DOHH2 (cell line): ENCODE results near the gene DAAM1.

Experiments used
- H3F3A ChIP-seq: fragments of 200-600 bp; sonication (generic), shearing (Covaris generic); 2 replicates; pipeline ENCODE4 v1.6.0; 2016; ENCODE audit warnings: antibody characterized with exemption, mild to moderate bottlenecking; ENCODE audit not compliant: control insufficient read depth, insufficient read depth
- H3K27ac ChIP-seq: fragments of 200-600 bp; sonication (generic); 2 replicates; pipeline ENCODE4 v1.5.1; 2014; ENCODE audit warnings: low read depth, mild to moderate bottlenecking, low read length, moderate library complexity
- H3K27me3 ChIP-seq: fragments of 200-600 bp; sonication (generic); 2 replicates; pipeline ENCODE4 v1.6.1; 2014; ENCODE audit warnings: mild to moderate bottlenecking, low read length, mixed read lengths; ENCODE audit not compliant: control insufficient read depth
- H3K36me3 ChIP-seq: fragments of 200-600 bp; sonication (generic); 2 replicates; pipeline ENCODE4 v1.6.1; 2014; ENCODE audit warnings: mild to moderate bottlenecking, low read length, moderate library complexity, mixed read lengths; ENCODE audit not compliant: control insufficient read depth
- H3K4me1 ChIP-seq: fragments of 200-600 bp; sonication (generic); 2 replicates; pipeline ENCODE4 v1.6.1; 2014; ENCODE audit warnings: mild to moderate bottlenecking, low read length, mixed read lengths; ENCODE audit not compliant: control insufficient read depth
- H3K4me2 ChIP-seq: fragments of 200-600 bp; sonication (generic); 2 replicates; pipeline ENCODE4 v1.6.0; 2014; ENCODE audit warnings: mild to moderate bottlenecking, low read length, moderate library complexity
- H3K4me3 ChIP-seq: fragments of 200-600 bp; sonication (generic); 2 replicates; pipeline ENCODE4 v1.5.1; 2014; ENCODE audit warnings: mild to moderate bottlenecking, low read length, mixed read lengths
- H3K79me2 ChIP-seq: fragments of 200-600 bp; sonication (generic); 2 replicates; pipeline ENCODE4 v1.6.1; 2014; ENCODE audit warnings: mild to moderate bottlenecking, low read length, mixed read lengths; ENCODE audit not compliant: control insufficient read depth
- H3K9me2 ChIP-seq: fragments of 200-600 bp; sonication (generic); replicated peaks from 2 replicates; pipeline ENCODE4 v1.6.1; 2014; ENCODE audit warnings: mild to moderate bottlenecking, low read length, mixed read lengths; ENCODE audit not compliant: control insufficient read depth
- H3K9me3 ChIP-seq: fragments of 200-600 bp; sonication (generic); 2 replicates; pipeline ENCODE4 v1.6.1; 2014; ENCODE audit warnings: antibody characterized with exemption, low read length, mixed read lengths; ENCODE audit not compliant: control insufficient read depth, insufficient read depth
- H4K20me1 ChIP-seq: fragments of 200-600 bp; sonication (generic); 2 replicates; pipeline ENCODE4 v1.6.0; 2014; ENCODE audit warnings: low read depth, mild to moderate bottlenecking, antibody characterized with exemption, low read length, moderate library complexity; ENCODE audit not compliant: control insufficient read depth, insufficient read depth
- EZH2phosphoT487 ChIP-seq: fragments of 200-600 bp; sonication (generic); IDR thresholded peaks from 2 replicates; pipeline ENCODE4 v1.6.1; 2017; ENCODE audit warnings: borderline replicate concordance, mild to moderate bottlenecking, antibody characterized with exemption, low read length, moderate library complexity, mixed read lengths
- TF ChIP-seq, protein P1 (sequence below): fragments of 200-600 bp; sonication (generic); IDR thresholded peaks from one replicate; pipeline ENCODE4 v1.5.1; 2014; ENCODE audit warnings: antibody characterized with exemption, mild to moderate bottlenecking, low read depth, low read length; ENCODE audit not compliant: poor library complexity, severe bottlenecking

The DAAM1 gene

GRCh38 chr14:59407246-59408010 is 219.0 kb downstream of the DAAM1 start:
- no peaks in the 10 kb centered on the region for H3K36me3 ChIP-seq
- no peaks in the 10 kb centered on the region for H3K9me2 ChIP-seq
- no peaks in the 10 kb centered on the region for H3K79me2 ChIP-seq
- no peak overlapping the region for H3K4me3 ChIP-seq
- H3K4me1 ChIP-seq = no peaks in the 10 kb centered on the region
- H3F3A ChIP-seq = no peaks in the 10 kb centered on the region
- H3K27ac ChIP-seq = no peak overlapping the region
- H3K4me2 ChIP-seq = no peak overlapping the region
- no peaks in the 10 kb centered on the region for H3K9me3 ChIP-seq
- TF ChIP-seq EZH2phosphoT487 = no peak
- TF ChIP-seq, protein P1, sequence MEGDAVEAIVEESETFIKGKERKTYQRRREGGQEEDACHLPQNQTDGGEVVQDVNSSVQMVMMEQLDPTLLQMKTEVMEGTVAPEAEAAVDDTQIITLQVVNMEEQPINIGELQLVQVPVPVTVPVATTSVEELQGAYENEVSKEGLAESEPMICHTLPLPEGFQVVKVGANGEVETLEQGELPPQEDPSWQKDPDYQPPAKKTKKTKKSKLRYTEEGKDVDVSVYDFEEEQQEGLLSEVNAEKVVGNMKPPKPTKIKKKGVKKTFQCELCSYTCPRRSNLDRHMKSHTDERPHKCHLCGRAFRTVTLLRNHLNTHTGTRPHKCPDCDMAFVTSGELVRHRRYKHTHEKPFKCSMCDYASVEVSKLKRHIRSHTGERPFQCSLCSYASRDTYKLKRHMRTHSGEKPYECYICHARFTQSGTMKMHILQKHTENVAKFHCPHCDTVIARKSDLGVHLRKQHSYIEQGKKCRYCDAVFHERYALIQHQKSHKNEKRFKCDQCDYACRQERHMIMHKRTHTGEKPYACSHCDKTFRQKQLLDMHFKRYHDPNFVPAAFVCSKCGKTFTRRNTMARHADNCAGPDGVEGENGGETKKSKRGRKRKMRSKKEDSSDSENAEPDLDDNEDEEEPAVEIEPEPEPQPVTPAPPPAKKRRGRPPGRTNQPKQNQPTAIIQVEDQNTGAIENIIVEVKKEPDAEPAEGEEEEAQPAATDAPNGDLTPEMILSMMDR = no peak
- no peaks in the 10 kb centered on the region for H4K20me1 ChIP-seq
- no peaks in the 10 kb centered on the region for H3K27me3 ChIP-seq

GRCh38 chr14:59415836-59416602 is 227.6 kb downstream of the DAAM1 start:
- Histone ChIP-seq H3K27me3 (no peaks in the 10 kb centered on the region), H3K4me1 (peaks cover 7% of the 10 kb centered on the region; the same call in 1 of the 2 replicates), H3K79me2 (no peaks in the 10 kb centered on the region), H3K4me2 (no peak overlapping the region), H3K27ac (no peak overlapping the region), H3K9me3 (no peaks in the 10 kb centered on the region), H3K36me3 (no peaks in the 10 kb centered on the region), H3K9me2 (no peaks in the 10 kb centered on the region), H3K4me3 (no peak overlapping the region), H4K20me1 (no peaks in the 10 kb centered on the region), H3F3A (no peaks in the 10 kb centered on the region)
- TF ChIP-seq EZH2phosphoT487 = no peak
- TF ChIP-seq, protein P1 = no peak

GRCh38 chr14:59417311-59417710 is 228.8 kb downstream of the DAAM1 start:
- Histone ChIP-seq H3K9me2 (no peaks in the 10 kb centered on the region), H3F3A (no peaks in the 10 kb centered on the region), H3K4me3 (no peak overlapping the region), H3K27ac (no peak overlapping the region), H3K36me3 (no peaks in the 10 kb centered on the region), H3K4me1 (peaks cover 18% of the 10 kb centered on the region), H3K27me3 (no peaks in the 10 kb centered on the region), H3K4me2 (no peak overlapping the region), H3K79me2 (no peaks in the 10 kb centered on the region), H4K20me1 (no peaks in the 10 kb centered on the region), H3K9me3 (no peaks in the 10 kb centered on the region)
- TF ChIP-seq, protein P1 = no peak
- TF ChIP-seq EZH2phosphoT487 = no peak
